B cell (primary cell): ENCODE measurements around the gene LRRC3.
"Not testable (repeated sequence)": the region's sequence is repeated elsewhere in the genome, so short reads cannot be mapped to it uniquely, and the experiment has no call there.

Experiments used
- EZH2 ChIP-seq: IDR thresholded peaks from 2 replicates; pipeline ENCODE4 v1.6.1; 2012; ENCODE audit warnings: borderline replicate concordance, low read depth, mild to moderate bottlenecking, moderate library complexity, low read length; ENCODE audit not compliant: insufficient read depth, poor library complexity, severe bottlenecking
- TF ChIP-seq, protein P1 (sequence below): fragments of 200-600 bp; IDR thresholded peaks from one replicate; pipeline ENCODE4 v1.8.0; 2022; ENCODE audit warnings: antibody characterized with exemption, mild to moderate bottlenecking

DNA sequence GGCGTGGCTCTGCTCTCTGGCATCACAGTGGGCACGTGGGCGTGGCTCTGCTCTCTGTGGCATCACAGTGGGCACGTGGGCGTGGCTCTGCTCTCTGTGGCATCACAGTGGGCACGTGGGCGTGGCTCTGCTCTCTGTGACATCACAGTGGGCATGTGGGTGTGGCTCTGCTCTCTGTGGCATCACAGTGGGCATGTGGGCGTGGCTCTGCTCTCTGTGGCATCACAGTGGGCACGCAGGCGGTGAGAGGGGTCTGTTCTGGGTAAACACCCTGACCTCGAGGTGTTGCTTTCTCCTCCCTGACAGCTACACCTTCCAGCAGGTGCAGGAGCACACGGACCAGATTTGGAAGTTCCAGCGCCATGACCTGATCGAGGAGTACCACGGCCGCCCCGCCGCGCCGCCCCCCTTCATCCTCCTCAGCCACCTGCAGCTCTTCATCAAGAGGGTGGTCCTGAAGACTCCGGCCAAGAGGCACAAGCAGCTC is 37.6 kb upstream of the LRRC3 start:
- TF ChIP-seq EZH2, result not testable (repeated sequence)
- TF ChIP-seq, protein P1, sequence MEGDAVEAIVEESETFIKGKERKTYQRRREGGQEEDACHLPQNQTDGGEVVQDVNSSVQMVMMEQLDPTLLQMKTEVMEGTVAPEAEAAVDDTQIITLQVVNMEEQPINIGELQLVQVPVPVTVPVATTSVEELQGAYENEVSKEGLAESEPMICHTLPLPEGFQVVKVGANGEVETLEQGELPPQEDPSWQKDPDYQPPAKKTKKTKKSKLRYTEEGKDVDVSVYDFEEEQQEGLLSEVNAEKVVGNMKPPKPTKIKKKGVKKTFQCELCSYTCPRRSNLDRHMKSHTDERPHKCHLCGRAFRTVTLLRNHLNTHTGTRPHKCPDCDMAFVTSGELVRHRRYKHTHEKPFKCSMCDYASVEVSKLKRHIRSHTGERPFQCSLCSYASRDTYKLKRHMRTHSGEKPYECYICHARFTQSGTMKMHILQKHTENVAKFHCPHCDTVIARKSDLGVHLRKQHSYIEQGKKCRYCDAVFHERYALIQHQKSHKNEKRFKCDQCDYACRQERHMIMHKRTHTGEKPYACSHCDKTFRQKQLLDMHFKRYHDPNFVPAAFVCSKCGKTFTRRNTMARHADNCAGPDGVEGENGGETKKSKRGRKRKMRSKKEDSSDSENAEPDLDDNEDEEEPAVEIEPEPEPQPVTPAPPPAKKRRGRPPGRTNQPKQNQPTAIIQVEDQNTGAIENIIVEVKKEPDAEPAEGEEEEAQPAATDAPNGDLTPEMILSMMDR, result not testable (repeated sequence)
